Esophagus squamous epithelium (tissue), 5 donors: ENCODE measurements around the gene ABCG4. TPM values are rescaled to one million over a fixed set of nuclear protein-coding genes. Genes with fewer than 3 reads are reported as not detected.
A peak's percentile ranks its signal among the peaks of the same experiment; 100 is the strongest.

Experiments
- DNase-seq: peaks from one replicate; lab custom pipeline; 2025; lab: John Stamatoyannopoulos, UW
- H3K27ac ChIP-seq, 4 donors: fragments of 200-600 bp; sonication (generic); one replicate each; pipeline ENCODE4 v1.5.1; 2016 to 2019; ENCODE audit warnings: mild to moderate bottlenecking in 1 of 4
- H3K27me3 ChIP-seq, 4 donors: fragments of 200-600 bp; sonication (generic); 1 replicate in 3 of 4; 2 replicates in 1 of 4; pipeline versions ENCODE4 v1.5.1 to v1.6.0; 2017 to 2021; ENCODE audit warnings: antibody characterized with exemption in 1 of 4
- H3K36me3 ChIP-seq, 3 donors: fragments of 200-600 bp; sonication (generic); one replicate each; pipeline ENCODE4 v1.5.1; 2016 to 2019
- H3K4me1 ChIP-seq, 3 donors: fragments of 200-600 bp; sonication (generic); one replicate each; pipeline ENCODE4 v1.5.1; 2017 to 2019
- H3K4me3 ChIP-seq, 4 donors: fragments of 200-600 bp; sonication (generic); 1 replicate in 3 of 4; 2 replicates in 1 of 4; pipeline ENCODE4 v1.5.1; 2016 to 2019; ENCODE audit warnings: mild to moderate bottlenecking in 2 of 4, moderate library complexity in 1 of 4
- H3K9me3 ChIP-seq, 3 donors: fragments of 200-600 bp; sonication (generic); one replicate each; pipeline ENCODE4 v1.5.1; 2016 to 2019
- CTCF ChIP-seq, 6 experiments: fragments of 450-650 bp in 4 of 6; fragments of 200-600 bp in 2 of 6; sonication (generic) in 2 of 6; IDR thresholded peaks; one replicate each; pipeline ENCODE4 v1.5.1; 2016 to 2019; ENCODE audit warnings: antibody characterized with exemption in 6 of 6, mild to moderate bottlenecking in 4 of 6, moderate library complexity in 4 of 6
- POLR2A ChIP-seq, 4 donors: fragments of 450-650 bp; IDR thresholded peaks; one replicate each; pipeline ENCODE4 v1.6.1; 2017; ENCODE audit warnings: antibody characterized with exemption in 4 of 4, mild to moderate bottlenecking in 4 of 4, moderate library complexity in 3 of 4
- WGBS, 2 donors: methylation state at CpG; one replicate each; pipeline ENCODE4 v1.1.5; 2018; 5-methylcytosine and 5-hydroxymethylcytosine counted together
- intact Hi-C: fragments of 100-400 bp; cut with DNase I; formaldehyde crosslinking; loops from one replicate; pipeline ENCODE4 v1.15.0; 2022
- total RNA-seq, 4 donors: library from RNA; depleted of rRNA; stranded (reverse); fragments of >200 nt; gene quantifications; one replicate each; pipeline ENCODE4 v1.1.0, GENCODE V29; 2016
- donor health status: DM: yes; HTN: yes; CAD: no.

Gene ABCG4
- total RNA-seq, 4 donors from 2014 or later = 0.15 to 0.94 (median 0.39) TPM

GRCh38 chr11:119205080-119205479, 56.2 kb downstream of the ABCG4 start:
- Histone ChIP-seq H3K9me3 (no peaks in the 10 kb centered on the region), H3K27ac (peak overlapping the region in 3 of 4 donors; percentile 95 to 99 (median 97)), H3K27me3 (no peaks in the 10 kb centered on the region), H3K4me3 (peak overlapping the region in 3 of 4 donors; percentile 85 to 99 (median 97)), H3K36me3 (no peaks in the 10 kb centered on the region), H3K4me1 (peaks cover 16 to 43% (median 16%) of the 10 kb centered on the region in 3 donors)
- intact Hi-C loops = loop anchor here (5.0 to 10.0 kb wide), 2 partner anchors 90 to 117 kb away; no protein-coding TSS in a partner anchor
- TF ChIP-seq CTCF (IDR thresholded peaks at IDR 0.05) (no peak), POLR2A (IDR thresholded peaks at IDR 0.05) (no peak)
- no peak for DNase-seq
- WGBS, 2 donors = 33 to 35% methylated on average over 5 to 9 of the region's 10 CpGs

- H3K36me3 ChIP-seq = no peaks in the 10 kb centered on the region
- 0 to 2% methylated on average over 8 to 9 of the region's 88 CpGs for WGBS, 2 donors
- DNase-seq = peak; percentile 65
- H3K9me3 ChIP-seq = no peaks in the 10 kb centered on the region
- H3K27ac ChIP-seq = peak within 1 kb of the TSS; percentile 95 to 99 (median 98)
- H3K4me3 ChIP-seq = peak within 1 kb of the TSS; percentile 85 to 99 (median 96)
- no peaks in the 10 kb centered on the region for H3K27me3 ChIP-seq
- intact Hi-C loops = loop anchor here (5.0 to 10.0 kb wide), 2 partner anchors 89 to 116 kb away; no protein-coding TSS in a partner anchor
- TF ChIP-seq CTCF (IDR thresholded peaks at IDR 0.05) (peak; percentile 91 to 98 (median 93)), POLR2A (IDR thresholded peaks at IDR 0.05) (peak in 1 of 4 donors; percentile 79)
- H3K4me1 ChIP-seq = peaks cover 16 to 48% (median 16%) of the 10 kb centered on the region in 3 donors
These were observed 57.0 kb downstream of the ABCG4 start, which contains the start of gene CBL for GRCh38 chr11:119205574-119206510. TSS of gene CBL (plus strand) at chr11:119206339. CDS start at chr11:119206418, 79 bp downstream.

GRCh38 chr11:119206511-119207414, 57.9 kb downstream of the ABCG4 start:
- H3K27ac ChIP-seq = peak overlapping the region; percentile 95 to 99 (median 98)
- TF ChIP-seq POLR2A (IDR thresholded peaks at IDR 0.05) = no peak
- TF ChIP-seq CTCF (IDR thresholded peaks at IDR 0.05) = no peak
- DNase-seq = peak; percentile 25
- intact Hi-C loops = loop anchor here (5.0 to 10.0 kb wide), 2 partner anchors 88 to 116 kb away; no protein-coding TSS in a partner anchor
- 1 to 2% methylated on average over 13 to 16 of the region's 41 CpGs for WGBS, 2 donors
- peaks cover 16 to 48% (median 16%) of the 10 kb centered on the region in 3 donors for H3K4me1 ChIP-seq
- no peaks in the 10 kb centered on the region for H3K36me3 ChIP-seq
- H3K4me3 ChIP-seq = peak overlapping the region; percentile 85 to 99 (median 96)
- H3K9me3 ChIP-seq = no peaks in the 10 kb centered on the region
- H3K27me3 ChIP-seq = no peaks in the 10 kb centered on the region

GRCh38 chr11:119207415-119207960, 58.6 kb downstream of the ABCG4 start:
- H3K4me3 ChIP-seq = peak overlapping the region; percentile 85 to 99 (median 96)
- 21 to 28% methylated on average over 11 of the region's 11 CpGs for WGBS, 2 donors
- H3K9me3 ChIP-seq = no peaks in the 10 kb centered on the region
- H3K27ac ChIP-seq = peak overlapping the region in 2 of 4 donors; percentile 97 to 99
- TF ChIP-seq CTCF (IDR thresholded peaks at IDR 0.05) (no peak), POLR2A (IDR thresholded peaks at IDR 0.05) (no peak)
- intact Hi-C loops = loop anchor here (5.0 to 10.0 kb wide), 2 partner anchors 87 to 115 kb away; no protein-coding TSS in a partner anchor
- H3K4me1 ChIP-seq = peaks cover 16 to 50% (median 16%) of the 10 kb centered on the region in 3 donors
- no peaks in the 10 kb centered on the region for H3K27me3 ChIP-seq
- no peak for DNase-seq
- no peaks in the 10 kb centered on the region for H3K36me3 ChIP-seq
